DND-41 (cell line): Measurements from ENCODE around the gene EFEMP2.

Experiments used
- ATAC-seq: fragments of 200-7000 bp; cut with Tn5 transposase; 3 replicates; pipeline ENCODE4 v1.9.1; 2021; ENCODE audit warnings: low read depth; ENCODE audit not compliant: insufficient read depth
- DNase-seq: peaks from one replicate; pipeline ENCODE4 v3.0.0-alpha.2; 2020
- H2AFZ ChIP-seq: 2 replicates; pipeline ENCODE4 v1.6.0; 2012; ENCODE audit warnings: low read depth, low read length
- H3K27ac ChIP-seq: 2 replicates; pipeline ENCODE4 v1.5.1; 2012; ENCODE audit warnings: low read length, inconsistent platforms
- H3K27me3 ChIP-seq: fragments of 200-600 bp; sonication (generic); 2 replicates; pipeline ENCODE4 v1.6.0; 2012; ENCODE audit warnings: low read length, mild to moderate bottlenecking, inconsistent platforms; ENCODE audit not compliant: insufficient read depth, poor library complexity
- H3K36me3 ChIP-seq: 2 replicates; pipeline ENCODE4 v1.5.1; 2012; ENCODE audit warnings: low read length, inconsistent platforms; ENCODE audit not compliant: insufficient read depth
- H3K4me1 ChIP-seq: 2 replicates; pipeline ENCODE4 v1.5.1; 2012; ENCODE audit warnings: mild to moderate bottlenecking, low read length; ENCODE audit not compliant: insufficient read depth
- H3K4me2 ChIP-seq: 2 replicates; pipeline ENCODE4 v1.6.0; 2012; ENCODE audit warnings: mild to moderate bottlenecking, moderate library complexity, low read length, inconsistent platforms; ENCODE audit not compliant: insufficient read depth
- H3K4me3 ChIP-seq, 2 experiments: fragments of 200-600 bp in 1 of 2; shearing (Covaris generic) in 1 of 2; 2 replicates each; pipeline ENCODE4 v1.5.1; 2012 to 2016; ENCODE audit warnings: inconsistent platforms in 2 of 2, low read length in 2 of 2, mild to moderate bottlenecking in 2 of 2, low read depth in 1 of 2, moderate library complexity in 1 of 2
- H3K79me2 ChIP-seq: 2 replicates; pipeline ENCODE4 v1.6.0; 2012; ENCODE audit warnings: low read length, inconsistent platforms; ENCODE audit not compliant: insufficient read depth
- H3K9ac ChIP-seq: 2 replicates; pipeline ENCODE4 v1.6.0; 2012; ENCODE audit warnings: low read depth, mild to moderate bottlenecking, inconsistent platforms, low read length, moderate library complexity
- H3K9me3 ChIP-seq: 2 replicates; pipeline ENCODE4 v1.5.1; 2012; ENCODE audit warnings: low read length, moderate library complexity, mild to moderate bottlenecking, inconsistent platforms; ENCODE audit not compliant: insufficient read depth, severe bottlenecking
- H4K20me1 ChIP-seq: 2 replicates; pipeline ENCODE4 v1.6.0; 2012; ENCODE audit warnings: low read length; ENCODE audit not compliant: insufficient read depth
- CTCF ChIP-seq: IDR thresholded peaks from 2 replicates; pipeline ENCODE4 v1.5.1; 2012; ENCODE audit warnings: borderline replicate concordance, low read length, moderate library complexity, mild to moderate bottlenecking; ENCODE audit not compliant: poor library complexity, severe bottlenecking; ENCODE audit errors: extremely low read depth
- EZH2 ChIP-seq: IDR thresholded peaks from 3 replicates; pipeline ENCODE4 v1.6.1; 2012; ENCODE audit warnings: borderline replicate concordance, low read depth, mild to moderate bottlenecking, moderate library complexity, low read length, inconsistent platforms; ENCODE audit not compliant: severe bottlenecking

EFEMP2 gene

GRCh38 chr11:65918211-65919140 is 45.9 kb upstream of the EFEMP2 start, which contains the start of gene C11orf68:
TSS of gene C11orf68 (minus strand) at chr11:65919062. CDS start at chr11:65919031, 31 bp downstream.
- peak within 1 kb of the TSS; percentile 98 for H3K4me2 ChIP-seq
- H3K27ac ChIP-seq: peak within 1 kb of the TSS; percentile 94
- TF ChIP-seq EZH2: no peak
- no peak for TF ChIP-seq CTCF
- H3K79me2 ChIP-seq: peaks cover 36% of the 10 kb centered on the region
- H3K4me1 ChIP-seq: peaks cover 33% of the 10 kb centered on the region
- peaks cover 48% of the 10 kb centered on the region for H3K36me3 ChIP-seq
- peak; percentile 50 for ATAC-seq
- peak within 1 kb of the TSS; percentile 99 for H3K4me3 ChIP-seq
- peak within 1 kb of the TSS; percentile 99 for H3K9ac ChIP-seq
- H4K20me1 ChIP-seq: peaks cover 15% of the 10 kb centered on the region
- no peaks in the 10 kb centered on the region for H3K27me3 ChIP-seq
- peak within 1 kb of the TSS; percentile 94 for H2AFZ ChIP-seq
- DNase-seq: no peak
- no peaks in the 10 kb centered on the region for H3K9me3 ChIP-seq

GRCh38 chr11:65917434-65918210 is 45.0 kb upstream of the EFEMP2 start:
- no peaks in the 10 kb centered on the region for H3K27me3 ChIP-seq
- H3K9me3 ChIP-seq: no peaks in the 10 kb centered on the region
- ATAC-seq: no peak
- peaks cover 36% of the 10 kb centered on the region for H3K79me2 ChIP-seq
- H3K36me3 ChIP-seq: peaks cover 41% of the 10 kb centered on the region
- DNase-seq: no peak
- peaks cover 33% of the 10 kb centered on the region for H3K4me1 ChIP-seq
- H4K20me1 ChIP-seq: peaks cover 15% of the 10 kb centered on the region
- H3K4me3 ChIP-seq: peak overlapping the region; percentile 99
- no peak for TF ChIP-seq CTCF
- H3K9ac ChIP-seq: peak overlapping the region; percentile 99
- H2AFZ ChIP-seq: no peak overlapping the region
- peak overlapping the region; percentile 94 for H3K27ac ChIP-seq
- H3K4me2 ChIP-seq: peak overlapping the region; percentile 98

GRCh38 chr11:65917077-65917433 is 44.5 kb upstream of the EFEMP2 start:
- TF ChIP-seq CTCF (no peak), EZH2 (no peak)
- Histone ChIP-seq H3K79me2 (peaks cover 36% of the 10 kb centered on the region), H3K27ac (no peak overlapping the region; the same call in 1 of the 2 replicates), H3K9ac (peak overlapping the region; percentile 99; the same call in 1 of the 2 replicates), H2AFZ (no peak overlapping the region), H3K4me2 (peak overlapping the region; percentile 98), H3K36me3 (peaks cover 35% of the 10 kb centered on the region), H3K4me3 (peak overlapping the region in 1 of 2 experiments; percentile 99; a peak in 2 of 4 replicates), H3K9me3 (no peaks in the 10 kb centered on the region), H4K20me1 (peaks cover 15% of the 10 kb centered on the region), H3K4me1 (peaks cover 33% of the 10 kb centered on the region), H3K27me3 (no peaks in the 10 kb centered on the region)
- ATAC-seq (no peak), DNase-seq (no peak)
